RWPE2 (cell line): Measurements from ENCODE around the gene EPC2.
A peak's percentile ranks its signal among the peaks of the same experiment; 100 is the strongest.

ENCODE experiments used
- ATAC-seq: fragments of 200-7000 bp; cut with Tn5 transposase; 3 replicates; pipeline ENCODE4 v1.9.1; 2021; ENCODE audit warnings: low read depth
- DNase-seq: peaks from one replicate; pipeline ENCODE4 v3.0.0-alpha.2; 2020; ENCODE audit warnings: low spot score
- H3K27ac ChIP-seq: fragments of 450-650 bp; 2 replicates; pipeline ENCODE4 v1.5.1; 2017; ENCODE audit warnings: mild to moderate bottlenecking; ENCODE audit not compliant: poor library complexity, severe bottlenecking
- H3K27me3 ChIP-seq: fragments of 250-450 bp; sonication (Bioruptor Pico); 2 replicates; pipeline ENCODE4 v1.5.1; 2021; ENCODE audit warnings: mild to moderate bottlenecking, moderate library complexity; ENCODE audit not compliant: insufficient read depth, poor library complexity, severe bottlenecking
- H3K36me3 ChIP-seq: fragments of 250-450 bp; sonication (Bioruptor Pico); 2 replicates; pipeline ENCODE4 v1.5.1; 2020; ENCODE audit warnings: low read depth, mild to moderate bottlenecking, moderate library complexity
- H3K4me1 ChIP-seq: fragments of 250-450 bp; sonication (Bioruptor Pico); 2 replicates; pipeline ENCODE4 v1.5.1; 2021; ENCODE audit warnings: mild to moderate bottlenecking, moderate library complexity; ENCODE audit not compliant: insufficient read depth, poor library complexity, severe bottlenecking
- H3K4me3 ChIP-seq: fragments of 250-450 bp; sonication (Bioruptor Pico); 2 replicates; pipeline ENCODE4 v1.5.1; 2021; ENCODE audit warnings: mild to moderate bottlenecking, moderate library complexity; ENCODE audit not compliant: severe bottlenecking
- H3K9me3 ChIP-seq: fragments of 250-450 bp; sonication (Bioruptor Pico); 2 replicates; pipeline ENCODE4 v1.5.1; 2021; ENCODE audit warnings: mild to moderate bottlenecking, moderate library complexity; ENCODE audit not compliant: severe bottlenecking
- TF ChIP-seq, protein P1 (sequence below): fragments of 450-650 bp; IDR thresholded peaks from one replicate; pipeline ENCODE4 v1.5.1; 2017; ENCODE audit warnings: mild to moderate bottlenecking, moderate library complexity; ENCODE audit not compliant: poor library complexity, severe bottlenecking

The EPC2 gene

DNA sequence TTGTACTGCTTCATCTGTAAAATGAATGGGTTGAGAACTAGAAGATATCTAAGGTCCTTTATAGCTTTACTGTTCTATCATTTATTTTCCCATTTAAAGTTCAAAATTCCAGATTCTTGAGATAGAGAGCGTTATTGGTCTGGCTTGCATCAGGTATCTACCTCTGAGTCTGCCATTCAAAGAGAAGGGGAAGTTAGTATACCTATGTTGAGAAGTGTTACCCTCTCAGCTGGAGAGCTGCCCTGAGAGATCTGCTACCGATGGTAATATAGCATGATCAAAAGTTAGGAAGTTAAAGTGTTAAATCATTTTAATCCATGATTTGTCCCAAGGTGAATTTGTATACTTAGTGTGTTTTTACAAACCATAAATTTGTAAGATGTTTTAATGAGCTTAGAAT lies 7.4 kb downstream of the EPC2 start:
- H3K4me1 ChIP-seq = peaks cover 5% of the 10 kb centered on the region
- ATAC-seq = no peak
- no peak overlapping the region for H3K27ac ChIP-seq

DNA sequence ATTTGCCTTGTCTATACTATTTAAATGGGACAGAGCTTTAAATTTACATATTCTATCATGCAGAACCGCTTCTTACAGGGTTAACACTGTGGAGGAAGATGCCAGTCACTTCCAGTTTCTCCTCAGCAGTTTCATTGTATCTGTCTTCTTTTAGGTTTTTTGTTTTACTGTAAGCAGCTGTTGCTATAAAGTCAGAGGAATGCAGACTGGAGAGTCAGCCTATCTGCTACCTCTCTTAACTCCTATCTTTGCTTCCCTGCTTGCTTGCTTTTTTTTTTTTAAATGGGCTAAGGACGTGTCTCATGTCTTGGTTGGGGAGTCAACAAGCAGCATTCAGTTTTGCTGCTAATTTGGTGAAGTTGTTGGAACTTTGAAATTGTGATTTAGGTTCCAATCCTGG lies 8.9 kb downstream of the EPC2 start:
- no peak for ATAC-seq
- no peaks in the 10 kb centered on the region for H3K36me3 ChIP-seq
- no peak overlapping the region for H3K4me3 ChIP-seq
- no peak overlapping the region for H3K27ac ChIP-seq
- DNase-seq = no peak
- TF ChIP-seq, protein P1, sequence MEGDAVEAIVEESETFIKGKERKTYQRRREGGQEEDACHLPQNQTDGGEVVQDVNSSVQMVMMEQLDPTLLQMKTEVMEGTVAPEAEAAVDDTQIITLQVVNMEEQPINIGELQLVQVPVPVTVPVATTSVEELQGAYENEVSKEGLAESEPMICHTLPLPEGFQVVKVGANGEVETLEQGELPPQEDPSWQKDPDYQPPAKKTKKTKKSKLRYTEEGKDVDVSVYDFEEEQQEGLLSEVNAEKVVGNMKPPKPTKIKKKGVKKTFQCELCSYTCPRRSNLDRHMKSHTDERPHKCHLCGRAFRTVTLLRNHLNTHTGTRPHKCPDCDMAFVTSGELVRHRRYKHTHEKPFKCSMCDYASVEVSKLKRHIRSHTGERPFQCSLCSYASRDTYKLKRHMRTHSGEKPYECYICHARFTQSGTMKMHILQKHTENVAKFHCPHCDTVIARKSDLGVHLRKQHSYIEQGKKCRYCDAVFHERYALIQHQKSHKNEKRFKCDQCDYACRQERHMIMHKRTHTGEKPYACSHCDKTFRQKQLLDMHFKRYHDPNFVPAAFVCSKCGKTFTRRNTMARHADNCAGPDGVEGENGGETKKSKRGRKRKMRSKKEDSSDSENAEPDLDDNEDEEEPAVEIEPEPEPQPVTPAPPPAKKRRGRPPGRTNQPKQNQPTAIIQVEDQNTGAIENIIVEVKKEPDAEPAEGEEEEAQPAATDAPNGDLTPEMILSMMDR = no peak
- H3K27me3 ChIP-seq = no peaks in the 10 kb centered on the region
- H3K9me3 ChIP-seq = no peaks in the 10 kb centered on the region
- H3K4me1 ChIP-seq = peaks cover 5% of the 10 kb centered on the region

More for the DNA sequence above, 7.4 kb downstream of the EPC2 start:
- TF ChIP-seq, protein P1 = no peak
- Histone ChIP-seq H3K27me3 (no peaks in the 10 kb centered on the region), H3K9me3 (no peaks in the 10 kb centered on the region), H3K36me3 (no peaks in the 10 kb centered on the region), H3K4me3 (no peak overlapping the region)
- no peak for DNase-seq

DNA sequence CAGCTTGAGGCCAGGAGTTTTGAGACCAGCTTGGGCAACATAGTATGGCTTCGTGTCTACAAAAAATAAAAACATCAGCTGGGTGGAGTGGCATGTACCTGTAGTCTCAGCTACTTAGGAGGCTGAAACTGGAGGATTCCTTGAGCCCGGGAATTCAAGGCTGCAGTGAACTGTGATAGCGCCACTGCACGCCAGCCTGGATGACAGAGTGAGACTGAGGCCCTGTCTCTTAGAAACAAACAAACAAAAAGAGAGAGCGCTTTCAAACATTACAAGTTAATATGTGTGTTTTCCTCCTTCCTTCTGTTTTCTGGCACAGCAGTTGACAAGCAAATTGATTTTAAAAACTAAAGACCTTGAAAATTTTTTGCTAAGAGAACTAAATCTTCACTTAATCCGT lies 9.9 kb downstream of the EPC2 start:
- peaks cover 2% of the 10 kb centered on the region for H3K9me3 ChIP-seq
- no peaks in the 10 kb centered on the region for H3K36me3 ChIP-seq
- ATAC-seq (no peak), DNase-seq (no peak)
- peaks cover 10% of the 10 kb centered on the region for H3K4me1 ChIP-seq
- no peaks in the 10 kb centered on the region for H3K27me3 ChIP-seq
- no peak overlapping the region for H3K4me3 ChIP-seq
- no peak overlapping the region for H3K27ac ChIP-seq
- TF ChIP-seq, protein P1 = no peak

DNA sequence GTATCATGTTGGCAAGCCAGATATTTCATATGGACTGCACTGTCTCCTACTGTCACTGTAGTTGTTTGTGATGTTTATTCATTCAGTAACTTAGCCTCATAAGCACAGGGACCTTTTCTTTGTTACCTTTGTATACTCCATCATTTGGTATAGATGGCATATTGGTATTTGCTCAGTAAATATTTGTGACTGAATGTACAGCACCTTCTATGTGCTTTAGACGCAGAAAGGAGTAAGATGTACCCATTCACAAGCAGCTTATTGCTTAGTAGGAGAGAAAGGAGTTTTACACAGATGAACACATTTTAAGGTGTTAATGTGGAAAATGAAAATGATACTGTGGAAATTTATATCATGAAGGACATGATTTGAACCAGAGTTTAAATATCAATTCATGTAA lies 12.0 kb downstream of the EPC2 start:
- Histone ChIP-seq H3K27me3 (no peaks in the 10 kb centered on the region), H3K9me3 (peaks cover 2% of the 10 kb centered on the region), H3K4me1 (peaks cover 16% of the 10 kb centered on the region), H3K36me3 (no peaks in the 10 kb centered on the region), H3K4me3 (no peak overlapping the region), H3K27ac (no peak overlapping the region)
- DNase-seq (no peak), ATAC-seq (no peak)
- TF ChIP-seq, protein P1 = no peak

DNA sequence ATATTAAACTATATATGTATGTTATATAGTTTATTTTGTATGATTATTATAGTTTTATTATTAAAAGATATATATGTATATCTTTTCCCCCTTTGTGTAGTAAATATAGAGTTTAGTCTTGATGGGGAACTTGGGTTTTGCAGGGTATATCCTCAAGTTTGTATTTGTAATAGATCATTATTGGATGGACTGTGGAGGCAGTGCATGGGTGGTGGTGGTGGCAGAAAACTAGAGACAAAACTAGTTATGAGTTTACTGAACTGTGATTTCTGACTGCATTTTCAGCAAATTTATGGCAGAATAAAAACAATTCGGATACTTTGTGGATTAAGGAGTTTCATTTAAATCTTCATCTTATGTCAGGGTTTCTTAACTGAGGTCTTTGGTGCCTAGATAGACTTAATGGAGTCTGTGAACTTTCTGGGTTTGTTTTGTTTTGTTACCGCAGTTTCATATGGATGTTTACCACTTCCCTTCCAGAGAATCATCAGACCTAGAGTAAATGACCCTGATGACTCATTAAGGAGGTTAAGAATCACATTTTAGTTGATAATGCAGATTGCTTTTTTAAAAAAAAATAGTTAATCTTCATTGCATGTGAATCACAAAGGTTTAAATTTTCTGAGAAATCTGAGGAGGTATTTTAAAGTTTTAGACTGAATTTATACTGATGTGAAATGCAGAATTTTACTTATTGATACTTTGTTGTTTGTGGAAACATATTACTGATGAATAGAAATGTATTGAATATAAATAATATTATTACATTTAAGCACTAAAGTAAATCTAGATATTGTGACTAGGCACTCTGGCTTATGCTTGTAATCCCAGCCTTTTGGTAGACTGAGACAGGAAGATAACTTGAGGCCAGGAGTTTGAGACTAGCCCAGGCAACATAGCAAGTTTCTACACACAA lies 14.5 kb downstream of the EPC2 start:
- peaks cover 16% of the 10 kb centered on the region for H3K4me1 ChIP-seq
- H3K27me3 ChIP-seq = no peaks in the 10 kb centered on the region
- H3K27ac ChIP-seq = no peak overlapping the region
- peaks cover 2% of the 10 kb centered on the region for H3K9me3 ChIP-seq
- TF ChIP-seq, protein P1 = no peak
- no peaks in the 10 kb centered on the region for H3K36me3 ChIP-seq
- H3K4me3 ChIP-seq = no peak overlapping the region
- DNase-seq (no peak), ATAC-seq (peak; percentile 52; the same call in 1 of the 3 replicates)
